GM12872 (cell line): Measurements from ENCODE around the gene CFAP46.

Experiments
- TF ChIP-seq, protein P1 (sequence below): IDR thresholded peaks from 3 replicates; pipeline ENCODE4 v1.5.1; 2011; ENCODE audit warnings: low read depth, mild to moderate bottlenecking, low read length, moderate library complexity; ENCODE audit not compliant: insufficient read depth

Gene CFAP46

DNA sequence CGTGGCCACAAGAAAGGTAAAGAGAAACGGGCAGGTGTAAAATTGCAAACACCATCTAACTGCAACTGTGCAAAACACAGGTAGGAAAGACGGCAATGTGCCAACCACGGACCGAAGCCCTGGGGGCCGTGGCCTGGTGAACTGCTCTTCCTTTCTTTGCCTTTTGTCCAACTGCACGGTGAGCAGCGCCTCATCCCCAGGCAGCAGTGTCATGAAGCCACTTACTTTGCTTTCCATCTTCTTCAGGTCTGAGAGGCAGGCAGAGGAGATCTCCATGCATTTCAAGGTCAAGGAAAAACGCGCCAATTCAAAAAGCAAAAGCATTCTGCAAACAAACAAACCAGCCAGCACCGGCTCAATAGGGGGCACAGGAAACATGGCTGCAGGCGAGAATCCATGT is 12.9 kb downstream of the CFAP46 start:
- TF ChIP-seq, protein P1, sequence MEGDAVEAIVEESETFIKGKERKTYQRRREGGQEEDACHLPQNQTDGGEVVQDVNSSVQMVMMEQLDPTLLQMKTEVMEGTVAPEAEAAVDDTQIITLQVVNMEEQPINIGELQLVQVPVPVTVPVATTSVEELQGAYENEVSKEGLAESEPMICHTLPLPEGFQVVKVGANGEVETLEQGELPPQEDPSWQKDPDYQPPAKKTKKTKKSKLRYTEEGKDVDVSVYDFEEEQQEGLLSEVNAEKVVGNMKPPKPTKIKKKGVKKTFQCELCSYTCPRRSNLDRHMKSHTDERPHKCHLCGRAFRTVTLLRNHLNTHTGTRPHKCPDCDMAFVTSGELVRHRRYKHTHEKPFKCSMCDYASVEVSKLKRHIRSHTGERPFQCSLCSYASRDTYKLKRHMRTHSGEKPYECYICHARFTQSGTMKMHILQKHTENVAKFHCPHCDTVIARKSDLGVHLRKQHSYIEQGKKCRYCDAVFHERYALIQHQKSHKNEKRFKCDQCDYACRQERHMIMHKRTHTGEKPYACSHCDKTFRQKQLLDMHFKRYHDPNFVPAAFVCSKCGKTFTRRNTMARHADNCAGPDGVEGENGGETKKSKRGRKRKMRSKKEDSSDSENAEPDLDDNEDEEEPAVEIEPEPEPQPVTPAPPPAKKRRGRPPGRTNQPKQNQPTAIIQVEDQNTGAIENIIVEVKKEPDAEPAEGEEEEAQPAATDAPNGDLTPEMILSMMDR = no peak

DNA sequence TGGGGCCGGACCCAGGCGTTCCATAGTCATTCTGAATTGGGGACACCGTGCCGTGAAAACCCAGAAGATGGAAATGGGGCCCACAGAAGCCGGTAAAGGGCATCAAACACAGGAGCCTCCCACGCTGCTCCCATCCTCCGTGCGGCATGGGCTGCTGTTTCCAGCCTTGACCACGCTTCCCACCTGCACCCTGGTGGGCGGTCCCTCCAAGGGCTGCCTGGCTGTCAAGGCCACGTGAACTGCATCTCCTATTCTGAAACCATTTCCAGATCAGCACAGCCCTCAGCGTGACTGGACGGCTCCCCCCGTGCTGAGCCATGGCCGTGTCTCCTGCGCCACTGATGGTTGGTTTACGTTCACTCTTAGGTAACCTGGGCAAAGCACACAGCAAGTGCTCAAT is 14.1 kb downstream of the CFAP46 start:
- TF ChIP-seq, protein P1 = no peak

DNA sequence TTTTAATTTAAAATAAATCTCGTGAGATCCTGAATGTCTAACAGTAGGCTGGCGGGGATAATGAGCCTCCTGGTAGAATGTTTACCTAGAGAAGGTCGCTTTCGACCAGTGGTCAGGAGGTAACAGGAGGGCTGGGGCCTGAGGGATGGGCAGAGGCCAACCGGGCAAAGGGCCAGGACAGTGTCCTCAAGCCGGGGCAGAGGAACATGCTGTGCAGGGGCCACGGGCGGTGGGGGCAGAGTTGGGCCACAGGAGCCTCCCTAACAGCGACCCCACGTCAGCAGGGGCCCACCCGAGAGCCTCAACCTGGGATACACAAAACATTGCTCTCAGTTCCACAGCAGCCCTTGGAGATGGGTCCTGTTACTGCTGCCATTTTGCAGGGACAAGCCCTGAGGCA is 14.5 kb downstream of the CFAP46 start:
- TF ChIP-seq, protein P1 = no peak

DNA sequence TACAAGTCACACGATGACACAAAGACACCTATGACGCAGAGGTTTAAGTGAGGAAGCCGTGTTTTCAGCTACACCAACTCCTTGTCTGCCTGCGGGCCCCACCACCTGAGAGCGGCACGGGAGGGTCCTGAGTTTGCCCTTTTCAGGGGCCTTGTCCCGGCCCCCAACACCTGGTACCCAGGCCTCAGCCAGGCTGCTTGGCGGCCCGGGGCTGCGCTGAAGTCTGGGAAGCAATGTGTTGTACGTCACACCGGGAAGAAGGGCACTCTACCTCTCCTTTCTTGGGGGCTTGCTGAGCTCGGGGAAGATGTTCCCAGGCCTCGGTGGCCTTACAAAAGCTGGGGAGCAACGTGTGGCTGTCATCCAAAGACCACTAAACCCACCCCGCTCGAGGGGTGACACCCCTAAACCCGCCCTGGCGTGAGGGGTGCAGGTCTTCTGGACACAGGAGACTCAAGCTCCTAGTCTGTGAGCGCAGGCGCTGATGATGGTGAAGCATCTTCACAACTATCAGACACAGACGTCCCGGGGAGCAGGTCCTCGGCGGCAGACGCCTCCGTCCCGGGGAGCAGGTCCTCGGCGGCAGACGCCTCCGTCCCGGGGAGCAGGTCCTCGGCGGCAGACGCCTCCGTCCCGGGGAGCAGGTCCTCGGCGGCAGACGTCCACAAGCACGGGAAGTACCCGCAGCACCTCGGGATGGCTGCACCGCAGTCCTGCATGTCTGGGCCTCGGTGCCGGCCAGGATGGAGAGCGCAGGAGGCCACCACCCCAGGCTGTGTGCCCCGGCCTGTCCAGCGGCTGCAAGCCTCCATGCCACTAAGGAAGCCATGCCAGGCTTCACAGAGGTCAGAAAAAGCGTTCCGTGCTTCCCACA is 15.4 kb downstream of the CFAP46 start:
- TF ChIP-seq, protein P1 = no peak

DNA sequence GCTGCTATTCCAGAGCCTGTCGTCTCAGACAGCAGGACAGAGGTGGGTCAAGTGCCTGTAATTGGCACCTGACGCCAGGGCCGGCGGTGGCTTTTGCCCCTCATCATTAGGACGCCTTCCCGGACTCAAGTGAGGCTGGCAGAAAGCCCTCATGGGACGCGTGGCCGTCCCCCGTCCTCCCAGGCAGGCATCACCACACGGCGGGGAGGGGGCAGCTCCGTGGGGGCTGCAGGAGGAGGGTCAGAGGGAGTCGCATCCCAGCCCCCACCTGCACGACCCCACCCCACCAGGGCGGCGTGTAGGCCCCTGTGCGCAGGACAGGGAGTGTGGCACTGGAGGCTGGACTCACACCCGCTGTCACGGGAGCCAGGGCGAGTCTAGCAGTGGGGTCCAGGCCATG is 16.3 kb downstream of the CFAP46 start:
- TF ChIP-seq, protein P1 = no peak

DNA sequence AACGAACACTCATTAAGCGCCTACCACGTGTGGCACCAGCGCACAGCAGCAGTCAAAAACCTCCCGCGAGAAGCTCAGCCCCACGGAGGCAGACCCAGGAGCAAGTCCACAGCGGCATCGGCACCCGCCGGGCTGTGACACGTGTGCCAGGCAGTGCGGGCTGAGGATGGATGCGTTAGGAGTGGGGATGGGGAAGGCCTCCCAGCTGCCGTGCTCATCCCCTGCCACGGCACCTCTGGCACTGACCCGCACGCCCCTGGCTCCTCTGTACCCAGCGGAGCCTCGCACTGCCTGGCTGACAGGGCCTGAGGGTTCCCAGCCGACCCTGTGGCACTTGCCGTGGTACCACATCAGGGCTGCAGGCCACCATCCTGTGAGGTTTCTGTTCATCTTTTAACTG is 16.8 kb downstream of the CFAP46 start:
- TF ChIP-seq, protein P1 = no peak

DNA sequence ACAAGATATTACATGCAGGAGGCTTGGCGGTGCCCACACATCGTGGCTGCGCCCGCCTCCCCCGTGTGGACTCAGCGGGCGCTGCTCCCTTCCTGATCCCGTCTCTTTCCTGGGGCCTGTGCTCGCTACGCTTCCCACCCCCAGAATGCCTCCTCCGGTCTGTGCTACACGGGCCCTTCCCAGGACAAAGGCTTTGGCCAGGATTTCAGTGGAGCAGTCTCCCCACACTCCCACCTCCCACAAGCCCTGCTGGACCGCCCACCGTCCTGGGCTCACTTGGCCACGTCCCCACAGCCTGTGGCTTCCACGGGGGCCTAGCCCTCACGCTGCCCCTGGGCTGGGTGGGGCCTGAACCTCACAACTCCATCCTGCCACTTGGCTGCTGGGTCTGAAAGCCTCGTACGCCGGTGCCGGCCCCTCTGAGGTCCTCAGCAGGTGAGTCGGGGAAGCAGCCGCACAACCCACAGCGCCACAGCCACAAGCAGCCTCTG is 17.3 kb downstream of the CFAP46 start:
- TF ChIP-seq, protein P1 = no peak
